K562 (cell line): Measurements from ENCODE around the gene VSTM2B. TPM values are rescaled to one million over a fixed set of nuclear protein-coding genes. Genes with fewer than 3 reads are reported as not detected.

Experiments used
- ATAC-seq: fragments of 200-7000 bp; cut with Tn5 transposase; 3 replicates; pipeline ENCODE4 v1.9.1; 2020; ENCODE audit warnings: moderate library complexity
- BruUV-seq: library from RNA; stranded (reverse); fragments of 400-500 nt; replicated peaks from 2 replicates; lab custom pipeline; 2021; lab: Mats Ljungman, UMichigan
- CTCF ChIA-PET: fragments of 300-600 bp; formaldehyde crosslinking; extraction: SDS; loops from one replicate; lab custom pipeline; 2021; ENCODE audit warnings: low intra/inter-chr PET ratio; lab: Yijun Ruan, JAX
- POLR2A ChIA-PET: fragments of 300-600, 350-650 bp; sonication (Branson Sonifier 250); formaldehyde crosslinking; extraction: SDS; loops from one replicate; lab custom pipeline; 2021; ENCODE audit warnings: antibody characterized with exemption, inconsistent platforms; lab: Yijun Ruan, JAX
- DNase-seq, 4 experiments: peaks; one replicate each; pipeline versions ENCODE4 v3.0.0 to v3.0.0-alpha.2; 2011 to 2018; ENCODE audit warnings: low spot score in 3 of 4, mixed read lengths in 3 of 4; ENCODE audit errors: extremely low read depth in 1 of 4
- FAIRE-seq: peaks from 2 replicates; lab custom pipeline; 2011; peaks lifted over from hg19 to GRCh38; lab: Jason Lieb, UNC
- H2AFZ ChIP-seq: 2 replicates; pipeline ENCODE4 v1.6.0; 2011; ENCODE audit warnings: low read depth, low read length, control low read depth, inconsistent platforms
- H3K27ac ChIP-seq: fragments of 200-600 bp; 3 replicates; pipeline ENCODE4 v1.8.0; 2011; ENCODE audit warnings: low read depth, mild to moderate bottlenecking, control low read depth, inconsistent platforms, low read length, moderate library complexity, mixed read lengths; ENCODE audit errors: extremely low read depth
- H3K27me3 ChIP-seq, 2 experiments: fragments of 300-600 bp in 1 of 2; 2 replicates in 1 of 2; 3 replicates in 1 of 2; pipeline versions ENCODE4 v1.6.0 to v1.8.0; 2011; ENCODE audit warnings: inconsistent platforms in 2 of 2, low read length in 2 of 2, mild to moderate bottlenecking in 1 of 2, mixed read lengths in 1 of 2, moderate library complexity in 1 of 2; ENCODE audit not compliant: control insufficient read depth in 2 of 2, insufficient read depth in 2 of 2
- H3K36me3 ChIP-seq: fragments of 300-600 bp; 3 replicates; pipeline ENCODE4 v1.8.0; 2011; ENCODE audit warnings: mild to moderate bottlenecking, low read length, inconsistent platforms; ENCODE audit not compliant: control insufficient read depth, insufficient read depth
- H3K4me1 ChIP-seq, 2 experiments: fragments of 200-600 bp in 1 of 2; replicated peaks in 1 of 2; 2 replicates in 1 of 2; 3 replicates in 1 of 2; pipeline versions ENCODE4 v1.5.1 to v1.8.0; 2011; ENCODE audit warnings: inconsistent platforms in 2 of 2, low read length in 2 of 2, mild to moderate bottlenecking in 1 of 2, mixed read lengths in 1 of 2, moderate library complexity in 1 of 2; ENCODE audit not compliant: control insufficient read depth in 2 of 2, insufficient read depth in 2 of 2
- H3K4me2 ChIP-seq: 2 replicates; pipeline ENCODE4 v1.6.1; 2011; ENCODE audit warnings: low read length, control low read depth, inconsistent platforms, mixed read lengths; ENCODE audit not compliant: insufficient read depth
- H3K4me3 ChIP-seq: fragments of 200-600 bp; sonication (generic), shearing (Covaris generic); 2 replicates; pipeline ENCODE4 v1.5.1; 2016; ENCODE audit warnings: control low read depth, inconsistent platforms
- H3K79me2 ChIP-seq: fragments of 200-600 bp; 3 replicates; pipeline ENCODE4 v1.8.0; 2011; ENCODE audit warnings: low read length, inconsistent platforms; ENCODE audit not compliant: control insufficient read depth, insufficient read depth
- H3K9ac ChIP-seq, 2 experiments: 2 replicates each; pipeline versions ENCODE4 v1.6.0 to v1.6.1; 2011; ENCODE audit warnings: low read depth in 2 of 2, low read length in 2 of 2, control low read depth in 1 of 2, inconsistent platforms in 1 of 2, mild to moderate bottlenecking in 1 of 2, mixed read lengths in 1 of 2; ENCODE audit not compliant: insufficient read depth in 1 of 2
- H3K9me1 ChIP-seq: one replicate; pipeline ENCODE4 v1.6.0; 2011; ENCODE audit warnings: inconsistent platforms, mild to moderate bottlenecking, low read length, moderate library complexity; ENCODE audit not compliant: control insufficient read depth, insufficient read depth
- H3K9me3 ChIP-seq: replicated peaks from 2 replicates; pipeline ENCODE4 v1.5.1; 2011; ENCODE audit warnings: low read depth, low read length, inconsistent platforms; ENCODE audit not compliant: control insufficient read depth, insufficient read depth
- H4K20me1 ChIP-seq: replicated peaks from 2 replicates; pipeline ENCODE4 v1.6.1; 2011; ENCODE audit warnings: low read length, inconsistent platforms, mixed read lengths; ENCODE audit not compliant: control insufficient read depth, insufficient read depth
- HLTF ChIP-seq: fragments of 450-650 bp; IDR thresholded peaks from 2 replicates; pipeline ENCODE4 v1.6.1; 2016
- SETDB1 ChIP-seq: IDR thresholded peaks from one replicate; pipeline ENCODE4 v1.6.1; 2012; ENCODE audit warnings: low read length, control low read depth, inconsistent platforms
- SRSF9 ChIP-seq: fragments of 200-400 bp; formaldehyde crosslinking; IDR thresholded peaks from 2 replicates; pipeline ENCODE4 v1.6.1; 2017; ENCODE audit warnings: low read depth, low read length, borderline replicate concordance
- ZNF431 ChIP-seq: sonication (generic); formaldehyde crosslinking; IDR thresholded peaks from 2 replicates; pipeline ENCODE4 v1.8.0; 2022; ENCODE audit warnings: mild to moderate bottlenecking, missing genetic modification reagents
- ZNF764 ChIP-seq: fragments of 250-450 bp; sonication (Bioruptor Pico); IDR thresholded peaks from 2 replicates; pipeline ENCODE4 v1.4.0; 2020; ENCODE audit warnings: low read depth, mild to moderate bottlenecking, moderate library complexity
- WGBS: fragments of 100-300 bp; shearing (Covaris generic); methylation state at CpG from one replicate; pipeline ENCODE4 v1.1.6; 2016; ENCODE audit warnings: low coverage, mixed read lengths; ENCODE audit not compliant: insufficient coverage; ENCODE audit errors: missing lambda C conversion rate; 5-methylcytosine and 5-hydroxymethylcytosine counted together
- in situ Hi-C: fragments of 300-500 bp; cut with MboI; formaldehyde crosslinking; loops from 4 replicates; pipeline ENCODE4 v1.15.0; 2018; ENCODE audit warnings: inconsistent platforms, mixed read lengths
- intact Hi-C: fragments of 100-400 bp; cut with micrococcal nuclease; formaldehyde crosslinking; loops from 2 replicates; pipeline ENCODE4 v1.14.2; 2022
- polyA plus RNA-seq, 8 experiments: library from polyadenylated mRNA; depleted of rRNA in 4 of 8; stranded (reverse) in 5 of 8; unstranded in 3 of 8; fragments of >200 nt; fragmentation: Nextera tagmentation in 2 of 8; fragmentation: Illumina TruSeq in 1 of 8; extraction: Ambion mirVana in 2 of 8; extraction: Trizol in 1 of 8; gene quantifications; 2 replicates each; pipeline versions ENCODE4 v1.2.1 to v1.2.3, GENCODE V29; 2011 to 2014; ENCODE audit warnings: inconsistent platforms in 1 of 8, missing spikeins in 1 of 8
- total RNA-seq, 7 experiments: library from RNA; depleted of rRNA in 6 of 7; stranded (reverse); fragments of >200 nt in 6 of 7; fragmentation: Illumina TruSeq in 2 of 7; extraction: Trizol in 2 of 7; gene quantifications; 2 replicates each; pipeline versions ENCODE4 v1.2.1 to v1.2.3, GENCODE V29; 2011 to 2021; ENCODE audit warnings: low replicate concordance in 1 of 7

VSTM2B gene
- total and polyA plus RNA-seq, 9 of the 15 experiments (the other 6 are each of a cell fraction or from before 2014, with no cell fraction given) = not detected

- no peak for TF ChIP-seq ZNF431 (CRISPR knock-in tag)
- no peak for TF ChIP-seq HLTF
- no peak for TF ChIP-seq SETDB1
- no peak for TF ChIP-seq SRSF9
- TF ChIP-seq, all 486 proteins: peak for 0
Measured at GRCh38 chr19:29545866-29546582, 20.2 kb downstream of the VSTM2B start (continued).

DNA sequence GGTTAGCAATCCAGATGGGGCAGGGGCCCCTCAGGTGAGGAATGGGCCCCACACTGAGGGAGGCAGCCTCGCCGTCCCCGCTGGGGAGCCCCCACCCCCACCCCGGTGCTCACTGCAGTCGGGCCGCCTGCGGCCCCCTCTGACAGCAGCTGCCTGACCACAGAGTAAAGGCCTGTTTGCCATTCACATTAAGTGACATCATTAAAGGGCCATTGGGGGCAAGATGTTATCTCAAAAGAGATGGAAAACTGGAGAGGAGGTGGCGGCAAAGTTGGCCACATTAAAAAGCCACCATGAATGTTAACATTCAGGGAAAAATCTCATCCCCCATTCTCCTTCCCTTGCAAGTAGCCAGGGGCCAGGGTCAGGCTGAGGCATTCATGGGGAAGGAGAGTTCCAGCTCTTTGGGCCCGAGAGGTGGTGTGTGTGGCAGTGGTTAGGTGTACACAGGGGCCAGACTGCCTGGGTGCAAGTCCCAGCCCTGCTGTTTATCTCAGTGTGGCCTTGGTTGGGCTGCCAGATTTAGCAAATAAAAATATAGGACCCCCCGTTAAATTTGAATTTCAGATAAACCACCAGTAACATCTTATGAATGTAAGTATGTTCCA is 20.9 kb downstream of the VSTM2B start:
- Histone ChIP-seq H2AFZ (no peak overlapping the region), H3K4me2 (no peak overlapping the region), H3K79me2 (no peaks in the 10 kb centered on the region), H3K9me3 (no peaks in the 10 kb centered on the region), H3K36me3 (no peaks in the 10 kb centered on the region), H3K27me3 (peaks cover 0 to 15% of the 10 kb centered on the region in 2 experiments; a peak in 2 of 5 replicates), H3K9me1 (no peaks in the 10 kb centered on the region), H3K4me1 (no peaks in the 10 kb centered on the region; a peak in 2 of 5 replicates), H4K20me1 (no peaks in the 10 kb centered on the region), H3K4me3 (no peak overlapping the region), H3K27ac (no peak overlapping the region), H3K9ac (no peak overlapping the region)
- no peak for ATAC-seq
- TF ChIP-seq ZNF764 = no peak
- ChIA-PET CTCF (no interaction called here), POLR2A (interaction anchor here (0.7 kb wide), 1 partner anchor 22 kb away, joined by 4 read pairs; no protein-coding TSS in a partner anchor)
- intact Hi-C loops (no loop called here), in situ Hi-C loops (no loop called here)
- WGBS = 2% methylated on average over 7 of the region's 10 CpGs
- no peak for DNase-seq
- BruUV-seq = no TSS peak
- FAIRE-seq = no peak
